Right atrium auricular region (tissue), 2 donors: ENCODE results near the gene SLC23A2. TPM values are rescaled to one million over a fixed set of nuclear protein-coding genes. Genes with fewer than 3 reads are reported as not detected.
"Not testable (repeated sequence)": the region's sequence is repeated elsewhere in the genome, so short reads cannot be mapped to it uniquely, and the experiment has no call there.

ENCODE experiments used
- DNase-seq: peaks from one replicate; pipeline ENCODE4 v3.0.0-alpha.2; 2019; ENCODE audit warnings: low spot score
- H3K27ac ChIP-seq, 2 donors: fragments of 200-600 bp; sonication (generic); 1 replicate in 1 of 2; 2 replicates in 1 of 2; pipeline ENCODE4 v1.5.1; 2016 to 2019
- H3K27me3 ChIP-seq, 2 donors: fragments of 200-600 bp; sonication (generic); one replicate each; pipeline versions ENCODE4 v1.5.1 to v1.6.0; 2017 to 2019
- H3K36me3 ChIP-seq: fragments of 200-600 bp; sonication (generic); one replicate; pipeline ENCODE4 v1.5.1; 2016
- H3K4me1 ChIP-seq, 2 donors: fragments of 200-600 bp; sonication (generic); one replicate each; pipeline versions ENCODE4 v1.5.1 to v1.6.0; 2017 to 2019
- H3K4me3 ChIP-seq, 2 donors: fragments of 200-600 bp; sonication (generic); 1 replicate in 1 of 2; 2 replicates in 1 of 2; pipeline ENCODE4 v1.5.1; 2017 to 2019; ENCODE audit warnings: mild to moderate bottlenecking in 1 of 2, moderate library complexity in 1 of 2
- H3K9me3 ChIP-seq, 2 donors: fragments of 200-600 bp; sonication (generic); one replicate each; pipeline ENCODE4 v1.5.1; 2019
- CTCF ChIP-seq, 2 donors: fragments of 200-600 bp; sonication (generic); IDR thresholded peaks; one replicate each; pipeline ENCODE4 v1.5.1; 2019; ENCODE audit warnings: antibody characterized with exemption in 2 of 2
- total RNA-seq, 2 donors: library from RNA; depleted of rRNA; stranded (reverse); fragments of >200 nt; gene quantifications; one replicate each; pipeline ENCODE4 v1.1.0, GENCODE V29; 2016

The SLC23A2 gene
- total RNA-seq, 2 donors from 2014 or later: 9.8 to 10.8 TPM

DNA sequence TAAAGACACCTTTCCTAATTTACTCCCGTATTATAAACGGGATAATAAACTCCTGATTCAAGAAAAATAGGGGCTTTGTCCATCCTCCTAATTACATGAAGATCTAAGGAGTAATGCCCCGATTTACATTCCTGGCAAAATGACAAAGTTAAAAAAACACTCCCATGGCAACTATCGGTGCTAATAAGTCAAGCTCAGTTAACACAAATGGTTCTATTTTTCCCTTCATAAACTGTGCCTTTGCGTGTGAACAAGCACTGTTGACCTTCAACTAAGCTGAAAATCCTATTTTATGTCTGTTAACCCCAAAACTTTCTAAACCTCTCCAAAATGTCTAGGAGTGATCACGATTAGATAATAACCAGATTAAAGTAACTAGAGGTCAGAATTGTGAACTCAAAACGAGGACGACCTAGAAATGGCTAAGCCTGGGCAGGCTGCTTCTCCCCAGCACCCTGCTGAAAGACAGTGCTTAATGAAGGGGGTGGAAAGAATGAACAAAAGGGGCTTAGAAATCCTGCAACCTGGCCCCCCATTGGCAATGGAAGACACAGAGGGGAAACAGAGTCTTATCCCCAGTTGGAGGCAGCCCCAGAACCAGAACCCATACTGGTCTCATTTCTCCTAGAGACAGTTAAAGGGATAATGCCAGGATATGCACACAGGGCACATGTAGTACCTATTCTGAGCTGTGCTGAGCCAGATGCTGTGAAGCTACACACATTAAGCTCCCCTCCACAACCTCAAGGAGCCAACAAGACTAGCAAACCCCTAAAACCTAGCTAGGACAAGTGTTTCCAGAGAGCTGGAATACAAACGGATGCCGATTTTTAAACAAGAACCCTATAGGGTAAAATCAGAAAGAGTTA is 23.0 kb downstream of the SLC23A2 start:
- no peak for TF ChIP-seq CTCF (IDR thresholded peaks at IDR 0.05)
- Histone ChIP-seq H3K27me3 (no peaks in the 10 kb centered on the region), H3K4me3 (no peak overlapping the region), H3K4me1 (peaks cover 0 to 26% of the 10 kb centered on the region in 2 donors), H3K36me3 (no peaks in the 10 kb centered on the region), H3K9me3 (no peaks in the 10 kb centered on the region), H3K27ac (no peak overlapping the region)
- no peak for DNase-seq

GRCh38 chr20:4976014-4976413 is 25.3 kb downstream of the SLC23A2 start:
- peaks cover 0 to 36% of the 10 kb centered on the region in 2 donors for H3K4me1 ChIP-seq
- H3K36me3 ChIP-seq, DNase-seq, H3K4me3 ChIP-seq, H3K27me3 ChIP-seq, H3K27ac ChIP-seq, H3K9me3 ChIP-seq: not testable (repeated sequence)

DNA sequence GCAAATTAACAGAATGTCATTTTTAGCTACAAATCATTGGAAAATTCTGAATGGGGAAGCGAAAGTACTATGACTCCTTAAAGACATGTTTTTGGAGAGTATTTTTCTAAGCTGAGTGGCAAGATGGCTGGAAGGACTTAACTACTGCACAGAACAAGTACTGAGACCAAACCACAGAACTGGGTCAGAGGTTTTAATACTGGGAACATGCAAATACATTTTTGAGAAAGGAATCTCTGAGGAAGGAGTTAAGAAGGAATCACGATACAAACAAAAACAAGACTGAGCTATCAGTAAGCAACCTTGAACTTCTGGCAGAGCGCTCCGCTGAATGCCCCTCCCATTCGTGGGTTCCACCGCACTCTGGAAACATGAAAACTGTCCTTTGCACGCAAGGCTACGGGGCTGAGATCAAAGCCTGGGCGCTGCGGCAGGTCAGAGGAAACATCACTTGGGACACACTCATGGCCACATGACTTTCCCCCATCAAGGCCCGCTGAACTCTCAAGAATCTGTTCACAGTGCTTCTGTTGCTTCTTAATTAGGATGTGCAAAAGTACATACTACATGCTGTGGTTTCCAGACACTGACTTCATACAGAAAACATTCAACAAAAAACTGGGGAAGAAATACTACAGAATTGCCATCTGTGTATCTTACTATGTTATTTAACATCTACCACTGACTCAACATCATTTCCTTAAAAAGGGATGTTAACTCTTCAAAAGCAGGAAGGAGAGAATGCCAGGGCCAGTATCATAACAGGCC is 27.8 kb downstream of the SLC23A2 start:
- TF ChIP-seq CTCF (IDR thresholded peaks at IDR 0.05): no peak
- Histone ChIP-seq H3K27me3 (no peaks in the 10 kb centered on the region), H3K9me3 (no peaks in the 10 kb centered on the region), H3K4me1 (peaks cover 0 to 33% of the 10 kb centered on the region in 2 donors), H3K27ac (peak overlapping the region; percentile 57 to 63), H3K4me3 (peak overlapping the region; percentile 17 to 39), H3K36me3 (no peaks in the 10 kb centered on the region)
- DNase-seq: peak; percentile 64

- Histone ChIP-seq H3K27ac (peak overlapping the region; percentile 57 to 63), H3K9me3 (no peaks in the 10 kb centered on the region), H3K4me1 (peaks cover 0 to 25% of the 10 kb centered on the region in 2 donors), H3K27me3 (no peaks in the 10 kb centered on the region), H3K4me3 (peak overlapping the region in 1 of 2 donors; percentile 39), H3K36me3 (peaks cover 7% of the 10 kb centered on the region)
- TF ChIP-seq CTCF (IDR thresholded peaks at IDR 0.05): no peak
- DNase-seq: no peak
Observed at GRCh38 chr20:4972506-4973251, 28.6 kb downstream of the SLC23A2 start.

DNA sequence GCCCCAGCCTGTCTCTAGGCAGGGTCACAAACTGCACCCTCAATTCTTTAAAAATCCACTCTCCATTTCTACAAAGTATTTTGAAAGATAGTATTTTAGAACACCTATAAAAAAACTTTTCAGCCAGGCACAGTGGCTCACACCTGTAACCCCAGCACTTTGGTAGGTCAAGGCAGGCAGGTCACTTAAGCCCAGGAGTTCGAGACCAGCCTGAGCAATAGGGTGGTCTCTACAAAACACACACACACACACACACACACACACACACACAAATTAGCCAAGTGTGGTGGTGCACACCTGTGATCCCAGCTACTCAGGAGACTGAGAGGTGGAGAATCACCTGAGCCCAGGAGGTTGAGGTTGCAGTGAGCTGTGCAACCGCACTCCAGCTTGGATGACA is 30.2 kb downstream of the SLC23A2 start:
- H3K4me1 ChIP-seq: peaks cover 0 to 25% of the 10 kb centered on the region in 2 donors
- no peaks in the 10 kb centered on the region for H3K27me3 ChIP-seq
- no peak overlapping the region for H3K4me3 ChIP-seq
- no peak for TF ChIP-seq CTCF (IDR thresholded peaks at IDR 0.05)
- no peak for DNase-seq
- H3K9me3 ChIP-seq: no peaks in the 10 kb centered on the region
- H3K36me3 ChIP-seq: peaks cover 7% of the 10 kb centered on the region
- H3K27ac ChIP-seq: no peak overlapping the region
